NCI-H2227 treated with DMSO at 0.1 percent for 48 hours (cell line): ENCODE measurements around the gene EDAR.

ENCODE experiments used
- DNase-seq: peaks from one replicate; lab custom pipeline; 2025; lab: John Stamatoyannopoulos, UW

The EDAR gene

DNA sequence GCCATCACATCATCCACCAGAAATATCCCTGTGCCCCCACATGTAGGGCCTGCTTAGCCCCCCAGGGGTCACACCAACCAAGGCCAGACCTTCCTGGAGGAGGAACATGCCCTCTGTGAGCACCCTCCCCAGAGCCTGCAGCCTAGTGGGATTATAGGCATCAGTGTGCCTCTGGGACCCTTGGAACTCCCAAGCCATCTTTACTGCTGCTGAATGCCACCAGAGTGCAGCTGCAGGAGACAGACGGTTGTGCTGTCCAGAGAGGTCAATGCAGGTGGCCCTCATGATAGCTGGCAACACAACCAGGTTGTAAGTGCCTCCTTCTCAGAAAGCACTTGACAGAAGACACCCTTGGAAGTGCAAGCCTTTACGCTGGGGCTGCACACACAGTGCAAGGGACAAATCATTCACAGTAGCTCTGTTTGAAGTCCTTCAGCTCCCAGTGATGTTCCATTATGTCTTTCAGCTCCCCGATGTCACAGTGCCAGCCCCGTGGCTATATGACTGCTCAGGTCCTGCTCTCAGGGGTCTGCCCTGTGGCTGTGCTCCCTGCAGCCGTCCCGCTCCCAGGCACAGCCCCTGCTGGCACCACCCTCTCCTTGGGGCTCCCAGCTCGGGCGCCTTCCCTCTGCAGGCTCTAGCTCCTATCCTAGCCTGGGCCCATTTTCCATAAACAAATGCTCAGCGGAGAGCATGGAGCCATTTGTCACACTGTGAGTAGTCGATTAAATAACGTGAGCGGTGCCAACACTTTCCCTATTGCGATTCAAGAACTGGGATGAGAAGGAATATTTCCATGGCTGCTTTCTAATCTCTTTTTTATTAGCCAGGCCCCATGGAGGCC is 65.1 kb downstream of the EDAR start:
- DNase-seq: no peak

GRCh38 chr2:108923019-108923700 is 65.9 kb downstream of the EDAR start:
- DNase-seq: no peak

DNA sequence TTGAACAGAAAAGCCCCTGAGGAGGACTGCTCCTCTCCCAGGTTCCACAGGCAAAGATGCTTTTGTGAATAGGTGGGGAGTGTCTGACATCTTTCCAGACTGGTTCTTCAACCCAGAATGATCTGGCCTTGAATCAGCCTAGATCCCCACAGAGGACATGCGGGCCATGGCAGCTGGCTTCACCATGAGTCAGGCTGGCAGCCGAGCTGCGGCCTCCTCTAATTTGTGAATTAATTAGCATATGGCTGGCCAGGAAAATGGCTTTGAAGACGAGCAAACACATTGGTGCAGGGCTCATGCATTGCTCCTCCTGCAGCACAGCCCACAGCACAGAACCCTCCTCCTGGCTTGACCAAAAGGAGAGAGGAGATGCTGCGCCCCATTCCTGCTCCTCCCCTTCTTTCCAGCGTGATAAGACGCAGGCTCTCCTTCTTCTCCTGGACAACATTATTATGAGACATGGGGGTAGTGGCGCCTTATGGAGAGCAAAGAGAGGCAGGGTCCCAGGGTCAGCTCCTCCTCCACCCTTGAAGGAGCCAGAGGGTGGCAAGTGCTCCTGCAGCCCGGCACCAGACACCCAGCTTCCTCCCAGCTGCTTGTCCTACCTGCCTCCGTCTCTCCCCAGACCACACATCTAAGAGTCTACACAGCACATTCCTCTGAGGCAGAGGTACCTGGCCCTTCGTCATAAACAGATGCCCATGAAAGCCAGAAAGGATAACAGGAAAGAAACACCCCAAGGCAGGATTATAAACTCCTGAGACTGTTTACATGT is 66.7 kb downstream of the EDAR start:
- no peak for DNase-seq

- DNase-seq: no peak
These were observed 67.7 kb downstream of the EDAR start for GRCh38 chr2:108921096-108922030.

DNA sequence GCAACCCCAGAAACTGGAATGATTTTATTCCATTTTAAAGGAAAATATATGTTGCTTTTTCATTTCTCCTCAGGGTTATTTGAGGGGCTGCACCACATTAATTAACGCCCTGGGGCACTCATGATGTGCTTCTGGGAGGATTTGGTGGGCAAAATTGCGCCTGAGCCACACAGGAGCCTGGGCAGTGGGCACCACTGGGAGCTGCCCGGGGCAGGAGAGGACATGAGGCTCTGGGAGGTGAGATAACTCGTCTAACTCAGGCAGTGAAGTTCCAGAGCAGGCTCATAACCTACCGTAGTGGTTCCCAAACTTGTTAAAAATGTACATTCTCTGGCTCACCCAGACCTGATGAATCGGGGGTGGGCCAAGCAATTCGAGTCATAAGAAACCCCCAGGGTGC is 68.3 kb downstream of the EDAR start:
- no peak for DNase-seq

- DNase-seq: no peak
These were observed 69.2 kb downstream of the EDAR start for GRCh38 chr2:108919571-108920373.

GRCh38 chr2:108918941-108919341 is 70.1 kb downstream of the EDAR start:
- no peak for DNase-seq

- DNase-seq: no peak
These were observed 70.7 kb downstream of the EDAR start for GRCh38 chr2:108918156-108918874.

DNA sequence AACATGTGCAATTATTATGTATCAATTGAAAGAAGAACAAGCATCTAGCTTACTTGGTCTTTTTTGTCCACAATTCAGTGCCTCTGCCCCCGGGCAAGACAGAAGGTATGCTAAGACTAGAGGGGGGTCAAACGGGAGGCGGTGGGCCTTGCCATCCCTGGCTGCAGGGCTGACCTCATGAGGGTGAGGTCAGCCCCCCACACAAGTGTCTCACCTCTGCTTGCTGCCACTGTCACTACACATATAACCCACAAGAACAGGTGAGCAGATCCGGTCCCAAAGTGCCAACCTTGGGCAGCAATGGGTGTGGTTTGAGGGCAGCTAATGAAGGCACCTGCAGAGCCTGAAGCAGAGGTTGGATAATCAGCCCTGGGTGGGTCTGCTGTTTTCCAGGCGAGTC is 71.5 kb downstream of the EDAR start:
- DNase-seq: no peak

- no peak for DNase-seq
These were observed 72.1 kb downstream of the EDAR start for GRCh38 chr2:108916796-108917421.

DNA sequence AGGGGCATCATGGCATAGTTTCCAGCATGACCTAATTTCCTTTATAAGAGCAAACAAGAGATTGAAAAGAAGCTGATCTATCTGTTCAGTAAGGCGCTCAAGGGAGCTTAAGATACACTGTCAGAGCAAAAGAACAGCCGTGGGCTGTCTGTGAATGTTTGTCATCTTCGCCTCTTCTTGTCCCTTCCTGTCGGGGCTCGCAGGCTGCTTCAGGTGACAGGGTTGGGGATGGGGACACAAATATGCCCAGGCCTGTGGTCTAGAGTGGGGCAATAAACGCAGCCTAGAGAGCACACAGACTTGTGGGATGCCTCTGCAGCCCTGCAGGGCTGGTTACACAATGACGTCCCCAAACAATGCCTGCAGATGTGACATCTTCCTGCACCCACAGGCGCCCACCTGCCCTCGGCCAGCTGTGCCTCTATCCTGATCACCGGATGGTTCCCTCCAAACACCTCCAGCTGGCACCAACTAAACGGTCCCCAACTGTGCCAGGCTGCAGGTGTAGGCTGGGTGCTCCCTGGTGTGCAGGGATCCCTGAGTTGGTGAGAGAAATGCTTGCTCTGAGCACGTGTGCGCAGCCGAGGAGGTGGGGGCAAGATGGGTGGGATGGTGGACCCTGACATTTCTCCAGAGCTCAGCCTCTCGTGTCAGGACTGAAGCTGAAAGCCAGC is 72.8 kb downstream of the EDAR start:
- DNase-seq: no peak

DNA sequence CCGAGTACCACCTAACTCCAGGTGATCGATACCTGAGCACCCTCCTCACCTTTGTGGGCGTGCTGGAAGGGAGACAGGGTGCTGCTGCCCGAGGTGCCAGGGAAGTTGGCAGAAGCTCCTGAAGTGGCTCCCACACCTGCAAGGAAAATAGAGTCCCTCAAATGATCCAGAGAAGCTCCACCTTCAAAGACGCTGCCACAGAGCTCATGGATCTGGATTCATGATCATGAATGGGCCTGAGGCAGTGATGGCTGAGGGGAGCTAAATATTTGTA is 76.5 kb downstream of the EDAR start:
- no peak for DNase-seq

DNA sequence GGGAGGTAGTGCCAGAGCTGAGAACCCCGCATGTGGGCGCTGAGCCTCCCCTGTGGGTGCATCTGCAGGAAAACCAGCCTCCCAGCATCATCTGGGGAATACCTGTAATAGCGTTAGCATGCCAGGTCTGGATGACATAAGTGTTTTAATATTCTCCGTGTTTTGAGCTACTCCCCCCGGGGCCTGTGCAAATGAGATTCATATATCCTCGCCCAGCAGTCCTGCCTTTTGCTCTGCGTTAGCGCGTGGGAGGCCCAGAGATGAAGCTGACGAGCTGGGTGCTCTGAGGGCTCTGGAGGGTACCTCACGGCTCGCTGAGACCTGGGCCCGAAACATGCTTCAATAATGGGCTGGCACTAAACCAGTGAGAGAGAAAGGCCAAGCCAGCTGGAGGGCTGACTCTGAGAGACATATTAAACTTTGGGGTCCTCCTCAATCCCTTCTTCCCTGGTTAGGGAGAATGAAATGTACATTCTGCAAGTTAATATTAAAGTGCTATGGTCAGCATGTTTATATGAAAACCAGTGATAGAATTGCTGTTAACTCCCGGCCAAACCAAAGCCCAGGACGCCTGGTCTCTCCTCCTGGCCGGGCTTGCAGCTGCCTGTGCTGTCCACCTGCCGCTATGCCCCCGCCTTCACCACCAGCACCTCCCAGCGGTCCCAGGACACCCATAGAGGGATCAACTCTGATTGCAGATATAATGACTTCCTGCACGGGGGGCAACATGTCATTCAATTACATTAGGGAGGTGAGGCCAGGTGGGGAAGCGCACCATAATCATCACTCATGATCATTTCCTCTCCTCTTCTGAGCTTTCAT is 77.0 kb downstream of the EDAR start:
- no peak for DNase-seq

- no peak for DNase-seq
These were observed 77.6 kb downstream of the EDAR start for GRCh38 chr2:108911401-108911800.

DNA sequence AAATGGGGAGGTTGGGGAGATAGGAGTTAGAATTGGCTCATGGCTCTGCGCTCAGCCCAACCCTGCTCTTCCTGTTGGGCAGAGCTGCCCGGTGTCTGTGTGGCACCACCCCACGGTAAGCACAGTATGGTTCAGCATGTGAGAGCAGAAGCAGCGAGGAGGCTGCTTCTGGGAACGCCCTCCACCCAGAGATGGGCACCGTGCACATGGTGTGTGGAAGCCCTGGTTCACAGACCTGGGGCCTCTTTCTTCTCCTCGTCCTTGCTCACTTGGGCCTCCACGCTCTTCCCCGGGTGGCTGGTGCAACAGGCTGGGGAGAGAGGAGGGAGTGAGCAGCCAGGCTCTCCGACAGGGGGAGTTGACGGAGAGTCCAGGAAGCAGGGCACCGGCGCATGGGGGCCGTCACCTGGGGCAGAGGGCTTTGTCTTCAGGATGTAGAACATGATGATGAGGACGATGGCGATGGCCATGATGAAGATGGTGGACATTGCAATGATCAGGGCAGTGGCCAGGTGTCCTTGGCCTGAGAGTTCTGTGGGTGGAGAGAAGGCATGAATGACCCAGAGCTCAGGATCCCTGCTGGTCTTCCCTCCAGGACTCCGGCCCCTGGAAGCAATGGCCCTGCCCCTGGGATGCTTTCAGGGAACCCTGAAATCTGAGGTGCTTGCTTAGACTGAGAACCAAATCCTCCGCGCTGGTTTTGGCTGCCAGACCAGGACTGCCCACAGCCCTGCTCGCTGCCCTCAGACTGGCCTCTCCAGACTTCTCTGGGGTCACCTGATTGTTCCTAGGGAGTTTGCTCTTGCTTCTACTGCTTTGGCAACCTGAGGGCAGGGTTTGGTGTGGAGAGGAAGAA is 78.3 kb downstream of the EDAR start:
- DNase-seq: no peak

GRCh38 chr2:108910011-108910431 is 79.0 kb downstream of the EDAR start:
- DNase-seq: no peak

- DNase-seq: no peak
These were observed 79.7 kb downstream of the EDAR start for GRCh38 chr2:108909275-108909823.
